ENCODE measurements around the gene OPCML.

Gene OPCML

DNA sequence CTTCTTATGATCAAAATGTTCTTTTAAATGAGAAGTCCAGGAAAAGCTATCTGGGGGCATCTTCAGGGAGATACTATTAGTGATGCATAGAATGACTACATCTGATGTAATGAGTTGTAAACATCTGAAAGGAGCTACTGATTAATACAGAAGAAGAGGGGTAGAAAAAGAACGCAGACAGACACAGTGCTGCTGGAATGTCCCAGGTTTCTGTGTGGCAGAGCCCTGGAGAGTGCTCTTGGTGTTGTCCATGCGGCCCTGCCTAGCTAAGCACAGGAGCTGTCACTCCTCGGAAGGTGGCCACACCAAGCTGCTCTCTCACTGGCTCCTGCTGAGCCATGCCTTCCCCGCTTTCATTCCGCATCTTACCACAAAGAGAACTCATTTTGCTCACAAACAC lies 768.8 kb downstream of the OPCML start:
- H4K20me1 ChIP-seq (ENCODE audit: low read depth, low read length): no peaks in the 10 kb centered on the region
- H3K36me3 ChIP-seq (ENCODE audit: low read length): no peaks in the 10 kb centered on the region
- no peak overlapping the region for H3K27ac ChIP-seq (ENCODE audit: low read depth, low read length)
- H3K4me3 ChIP-seq (ENCODE audit: insufficient read depth, low read length, poor library complexity, severe bottlenecking): no peak overlapping the region
- no peak overlapping the region for H3K4me2 ChIP-seq (ENCODE audit: low read depth, low read length, poor library complexity, severe bottlenecking)
- no peaks in the 10 kb centered on the region for H3K27me3 ChIP-seq (ENCODE audit: low read length)
- no peak overlapping the region for H2AFZ ChIP-seq (ENCODE audit: low read depth, low read length, severe bottlenecking)
- H3K9ac ChIP-seq (ENCODE audit: low read length): no peak overlapping the region
- no peaks in the 10 kb centered on the region for H3K79me2 ChIP-seq (ENCODE audit: insufficient read depth, low read length)
- TF ChIP-seq EZH2phosphoT487 (conservative IDR thresholded peaks at IDR 0.05; ENCODE audit: low read length): no peak
- TF ChIP-seq CTCF (IDR thresholded peaks at IDR 0.05; ENCODE audit: insufficient read depth, low read length, poor library complexity, severe bottlenecking): no peak
- no peaks in the 10 kb centered on the region for H3F3A ChIP-seq (ENCODE audit: insufficient read depth)
- no peaks in the 10 kb centered on the region for H3K9me3 ChIP-seq (ENCODE audit: insufficient read depth, low read length)
- no peaks in the 10 kb centered on the region for H3K9me2 ChIP-seq (replicated peaks; ENCODE audit: insufficient read depth, low read length)

DNA sequence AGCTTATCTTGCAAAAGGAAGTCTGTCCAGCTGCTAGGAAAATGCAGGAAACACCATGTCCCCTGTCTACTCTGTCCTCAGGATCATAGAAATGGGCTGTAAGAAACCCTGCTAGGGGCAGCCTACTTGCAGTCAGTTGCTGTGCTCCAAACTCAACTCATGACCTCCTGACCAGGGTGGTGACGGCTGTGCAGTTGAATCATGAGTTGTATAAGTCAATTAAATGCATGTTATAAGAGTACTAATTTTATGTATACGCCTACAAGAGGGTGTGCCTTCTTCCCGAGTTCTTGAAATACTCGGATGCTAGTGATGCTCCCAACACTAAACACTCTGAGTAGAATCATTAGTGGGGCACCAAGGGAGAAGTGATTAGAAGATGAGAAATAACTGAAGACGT lies 776.4 kb downstream of the OPCML start:
- Histone ChIP-seq H3K27ac (ENCODE audit: low read depth, low read length) (no peak overlapping the region), H3K27me3 (ENCODE audit: low read length) (no peaks in the 10 kb centered on the region), H3K9me3 (ENCODE audit: insufficient read depth, low read length) (no peaks in the 10 kb centered on the region), H2AFZ (ENCODE audit: low read depth, low read length, severe bottlenecking) (no peak overlapping the region), H3K4me2 (ENCODE audit: low read depth, low read length, poor library complexity, severe bottlenecking) (no peak overlapping the region), H3F3A (ENCODE audit: insufficient read depth) (no peaks in the 10 kb centered on the region), H4K20me1 (ENCODE audit: low read depth, low read length) (no peaks in the 10 kb centered on the region), H3K9ac (ENCODE audit: low read length) (no peak overlapping the region), H3K4me3 (ENCODE audit: insufficient read depth, low read length, poor library complexity, severe bottlenecking) (no peak overlapping the region), H3K79me2 (ENCODE audit: insufficient read depth, low read length) (no peaks in the 10 kb centered on the region), H3K9me2 (replicated peaks; ENCODE audit: insufficient read depth, low read length) (no peaks in the 10 kb centered on the region), H3K36me3 (ENCODE audit: low read length) (no peaks in the 10 kb centered on the region)
- TF ChIP-seq CTCF (IDR thresholded peaks at IDR 0.05; ENCODE audit: insufficient read depth, low read length, poor library complexity, severe bottlenecking): no peak
- no peak for TF ChIP-seq EZH2phosphoT487 (conservative IDR thresholded peaks at IDR 0.05; ENCODE audit: low read length)

DNA sequence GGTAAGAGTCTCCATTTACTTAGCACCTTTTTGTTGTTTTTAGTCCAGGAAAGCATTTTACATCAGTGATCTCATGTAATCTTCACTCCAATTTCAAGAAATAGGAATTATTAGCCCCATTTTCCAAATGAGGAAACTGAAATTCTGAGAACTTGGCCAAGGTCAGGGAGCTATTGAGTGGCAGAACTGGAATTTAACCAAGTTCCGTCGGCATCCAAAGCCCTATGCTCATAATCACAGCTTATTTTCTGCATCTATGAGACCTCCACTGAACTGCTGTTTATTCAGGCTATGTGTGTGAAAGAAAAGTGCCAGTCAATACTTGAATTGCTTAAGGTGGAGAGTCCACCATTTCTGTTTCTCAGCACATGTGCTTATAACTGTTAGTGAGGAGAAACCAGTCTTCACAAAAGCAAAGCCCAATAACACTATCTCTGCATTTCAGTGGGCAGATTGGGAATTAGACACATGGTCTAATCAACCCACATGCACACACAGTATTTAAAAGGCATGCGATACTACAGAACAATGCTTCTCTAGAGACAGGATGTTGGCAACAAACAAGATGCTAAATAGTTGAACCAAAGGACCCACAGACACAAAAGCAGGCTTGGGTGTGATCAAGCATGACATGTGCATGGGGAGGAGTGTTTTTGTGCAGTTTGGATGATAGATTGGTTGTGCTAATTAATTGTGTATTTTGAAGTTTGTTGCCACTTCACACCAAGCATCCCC lies 780.6 kb downstream of the OPCML start:
- Histone ChIP-seq H3K36me3 (ENCODE audit: low read length) (no peaks in the 10 kb centered on the region), H3K27me3 (ENCODE audit: low read length) (no peaks in the 10 kb centered on the region), H3K4me2 (ENCODE audit: low read depth, low read length, poor library complexity, severe bottlenecking) (no peak overlapping the region), H3F3A (ENCODE audit: insufficient read depth) (no peaks in the 10 kb centered on the region), H3K9me3 (ENCODE audit: insufficient read depth, low read length) (no peaks in the 10 kb centered on the region), H3K79me2 (ENCODE audit: insufficient read depth, low read length) (no peaks in the 10 kb centered on the region), H3K9ac (ENCODE audit: low read length) (no peak overlapping the region), H3K27ac (ENCODE audit: low read depth, low read length) (no peak overlapping the region), H2AFZ (ENCODE audit: low read depth, low read length, severe bottlenecking) (no peak overlapping the region), H3K4me3 (ENCODE audit: insufficient read depth, low read length, poor library complexity, severe bottlenecking) (no peak overlapping the region), H4K20me1 (ENCODE audit: low read depth, low read length) (no peaks in the 10 kb centered on the region), H3K9me2 (replicated peaks; ENCODE audit: insufficient read depth, low read length) (no peaks in the 10 kb centered on the region)
- TF ChIP-seq EZH2phosphoT487 (conservative IDR thresholded peaks at IDR 0.05; ENCODE audit: low read length) (no peak), CTCF (IDR thresholded peaks at IDR 0.05; ENCODE audit: insufficient read depth, low read length, poor library complexity, severe bottlenecking) (no peak)
